Activated CD8-positive, alpha-beta memory T cell treated with anti-CD3 and anti-CD28 coated beads, Interleukin-2, amount 50 U/mL, for 4 hours (primary cell): ENCODE measurements around the gene SOX12.
A peak's percentile ranks its signal among the peaks of the same experiment; 100 is the strongest.
"Not testable (repeated sequence)": the region's sequence is repeated elsewhere in the genome, so short reads cannot be mapped to it uniquely, and the experiment has no call there.

Experiments used
- DNase-seq: peaks from one replicate; pipeline ENCODE4 v3.0.0-alpha.2; 2020

Gene SOX12

GRCh38 chr20:329851-330232, 4.5 kb downstream of the SOX12 start:
- no peak for DNase-seq

GRCh38 chr20:330233-331149, 5.1 kb downstream of the SOX12 start:
- DNase-seq = peak; percentile 60

GRCh38 chr20:334578-334977, 9.2 kb downstream of the SOX12 start:
- DNase-seq = no peak

- DNase-seq = not testable (repeated sequence)
These were observed 10.7 kb downstream of the SOX12 start for GRCh38 chr20:336040-336439.

GRCh38 chr20:341682-342081, 16.3 kb downstream of the SOX12 start:
- DNase-seq = no peak

GRCh38 chr20:343107-343506, 17.8 kb downstream of the SOX12 start:
- no peak for DNase-seq

- DNase-seq = no peak
These were observed 20.8 kb downstream of the SOX12 start for GRCh38 chr20:346033-346639.

GRCh38 chr20:346640-347316, 21.4 kb downstream of the SOX12 start, which contains the start of gene NRSN2:
Gene NRSN2 (plus strand): TSS chr20:347111. CDS start chr20:349644, 2,533 bp downstream.
- DNase-seq = peak; percentile 31

GRCh38 chr20:347317-347639, 21.9 kb downstream of the SOX12 start:
- no peak for DNase-seq

- DNase-seq = peak; percentile 60
These were observed 22.5 kb downstream of the SOX12 start for GRCh38 chr20:347640-348484.

GRCh38 chr20:348972-349841, 23.9 kb downstream of the SOX12 start:
- DNase-seq = no peak

- DNase-seq = no peak
These were observed 27.8 kb downstream of the SOX12 start for GRCh38 chr20:353166-353565.

- peak; percentile 80 for DNase-seq
These were observed 29.1 kb downstream of the SOX12 start for GRCh38 chr20:354298-354977.

GRCh38 chr20:356154-356553, 30.8 kb downstream of the SOX12 start:
- not testable (repeated sequence) for DNase-seq

- DNase-seq = no peak
These were observed 31.4 kb downstream of the SOX12 start for GRCh38 chr20:356745-357144.

- DNase-seq = no peak
These were observed 33.7 kb downstream of the SOX12 start for GRCh38 chr20:358891-359555.

GRCh38 chr20:361561-361960, 36.2 kb downstream of the SOX12 start:
- DNase-seq = no peak

- peak; percentile 27 for DNase-seq
These were observed 37.2 kb downstream of the SOX12 start for GRCh38 chr20:362271-363254.
